CD4-positive, alpha-beta memory T cell (primary cell): ENCODE measurements around the gene SLC2A1. TPM values are rescaled to one million over a fixed set of nuclear protein-coding genes. Genes with fewer than 3 reads are reported as not detected.

Source experiments
- CTCF ChIA-PET: fragments of 350-600 bp; sonication (Branson Sonifier 250); formaldehyde crosslinking; loops from one replicate; lab custom pipeline; 2021; ENCODE audit warnings: inconsistent platforms; ENCODE audit not compliant: partially characterized antibody; lab: Charles Lee
- POLR2A ChIA-PET: fragments of 350-600 bp; sonication (Branson Sonifier 250); formaldehyde crosslinking; loops from one replicate; lab custom pipeline; 2021; ENCODE audit not compliant: partially characterized antibody; lab: Charles Lee
- DNase-seq, 5 donors: peaks; one replicate each; pipeline versions ENCODE4 v3.0.0 to v3.0.0-alpha.2; 2020 to 2022; ENCODE audit warnings: mixed read lengths in 1 of 5
- H3K27ac ChIP-seq: one replicate; pipeline ENCODE4 v1.7.0; 2013; ENCODE audit warnings: low read depth, low read length
- H3K27me3 ChIP-seq: 2 replicates; pipeline ENCODE4 v1.7.0; 2013; ENCODE audit warnings: mild to moderate bottlenecking, low read length, moderate library complexity; ENCODE audit not compliant: insufficient read depth
- H3K36me3 ChIP-seq: 2 replicates; pipeline ENCODE4 v1.7.0; 2013; ENCODE audit warnings: mild to moderate bottlenecking, low read length, moderate library complexity; ENCODE audit not compliant: insufficient read depth
- H3K4me1 ChIP-seq: 2 replicates; pipeline ENCODE4 v1.7.0; 2013; ENCODE audit warnings: mild to moderate bottlenecking, low read length, moderate library complexity; ENCODE audit not compliant: insufficient read depth
- H3K4me3 ChIP-seq, 2 donors: one replicate each; pipeline ENCODE4 v1.7.0; 2013; ENCODE audit warnings: low read length in 2 of 2, mild to moderate bottlenecking in 1 of 2
- H3K9me3 ChIP-seq, 2 donors: one replicate each; pipeline ENCODE4 v1.7.0; 2013; ENCODE audit warnings: low read length in 2 of 2, control low read depth in 1 of 2; ENCODE audit not compliant: control insufficient read depth in 1 of 2
- H3K27ac Mint-ChIP-seq, 7 donors: one replicate each; pipeline ENCODE4 v1.8.0; 2020 to 2021; ENCODE audit warnings: mixed read lengths in 7 of 7, mild to moderate bottlenecking in 6 of 7, inconsistent platforms in 3 of 7, moderate library complexity in 3 of 7
- H3K27me3 Mint-ChIP-seq, 2 donors: one replicate each; pipeline ENCODE4 v1.8.0; 2020 to 2021; ENCODE audit warnings: mixed read lengths in 2 of 2
- H3K36me3 Mint-ChIP-seq, 2 donors: one replicate each; pipeline ENCODE4 v1.8.0; 2020 to 2021; ENCODE audit warnings: mixed read lengths in 2 of 2, inconsistent platforms in 1 of 2, mild to moderate bottlenecking in 1 of 2
- H3K4me1 Mint-ChIP-seq, 4 donors: one replicate each; pipeline ENCODE4 v1.8.0; 2020 to 2021; ENCODE audit warnings: mixed read lengths in 4 of 4, mild to moderate bottlenecking in 1 of 4
- H3K4me3 Mint-ChIP-seq, 8 donors: one replicate each; pipeline ENCODE4 v1.8.0; 2020 to 2021; ENCODE audit warnings: mixed read lengths in 8 of 8, mild to moderate bottlenecking in 7 of 8, moderate library complexity in 6 of 8, inconsistent platforms in 3 of 8
- H3K9me3 Mint-ChIP-seq, 8 donors: one replicate each; pipeline ENCODE4 v1.8.0; 2020 to 2021; ENCODE audit warnings: mixed read lengths in 8 of 8, mild to moderate bottlenecking in 5 of 8, inconsistent platforms in 3 of 8, moderate library complexity in 1 of 8
- intact Hi-C: fragments of 100-400 bp; cut with micrococcal nuclease; formaldehyde crosslinking; loops from one replicate; pipeline ENCODE4 v1.15.1; 2023
- polyA plus RNA-seq, 2 donors: library from polyadenylated mRNA; unstranded; fragments of 300-500 nt; fragmentation: Illumina TruSeq; gene quantifications; one replicate each; pipeline ENCODE4 v1.2.3, GENCODE V29; 2021
- total RNA-seq, 2 experiments: library from RNA; stranded (reverse); gene quantifications; one replicate each; pipeline ENCODE4 v1.2.3, GENCODE V29; 2021

SLC2A1 gene
- total and polyA plus RNA-seq, 4 experiments from 2014 or later, result 22.7 to 58.4 (median 43.7) TPM

DNA sequence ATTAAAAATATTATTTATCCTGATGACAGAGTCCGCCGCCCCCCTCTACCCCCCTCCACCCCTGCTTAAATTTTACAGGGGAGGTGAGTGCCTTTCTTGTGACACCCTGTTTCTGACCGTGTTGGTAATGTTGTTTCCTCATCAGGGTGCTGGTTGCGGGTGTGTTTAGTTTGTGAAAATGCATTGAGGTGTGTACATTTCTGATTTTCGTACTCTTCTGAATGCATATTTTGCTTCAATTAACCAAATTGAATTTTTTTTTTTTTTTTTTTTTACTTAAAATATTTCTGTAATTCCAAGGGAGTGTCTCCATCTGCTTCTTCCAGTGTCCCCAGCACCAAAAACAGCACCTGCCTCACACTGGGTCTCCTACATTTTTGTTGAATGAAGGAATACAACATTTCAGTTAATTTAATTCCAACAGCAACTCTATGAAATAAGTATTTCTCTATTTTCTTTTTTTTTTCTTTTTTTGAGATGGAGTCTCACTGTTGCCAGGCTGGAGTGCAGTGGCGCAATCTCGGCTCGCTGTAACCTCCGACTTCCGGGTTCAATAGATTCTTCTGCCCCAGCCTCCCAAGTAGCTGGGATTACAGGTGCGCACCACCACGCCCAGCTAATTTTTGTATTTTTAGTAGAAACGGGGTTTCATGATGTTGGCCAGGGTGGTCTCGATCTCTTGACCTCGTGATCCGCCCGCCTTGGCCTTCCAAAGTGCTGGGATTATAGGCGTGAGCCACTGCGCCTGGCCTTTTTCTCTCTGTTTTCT is 5.6 kb upstream of the SLC2A1 start:
- no peak overlapping the region for H3K4me3 ChIP-seq

DNA sequence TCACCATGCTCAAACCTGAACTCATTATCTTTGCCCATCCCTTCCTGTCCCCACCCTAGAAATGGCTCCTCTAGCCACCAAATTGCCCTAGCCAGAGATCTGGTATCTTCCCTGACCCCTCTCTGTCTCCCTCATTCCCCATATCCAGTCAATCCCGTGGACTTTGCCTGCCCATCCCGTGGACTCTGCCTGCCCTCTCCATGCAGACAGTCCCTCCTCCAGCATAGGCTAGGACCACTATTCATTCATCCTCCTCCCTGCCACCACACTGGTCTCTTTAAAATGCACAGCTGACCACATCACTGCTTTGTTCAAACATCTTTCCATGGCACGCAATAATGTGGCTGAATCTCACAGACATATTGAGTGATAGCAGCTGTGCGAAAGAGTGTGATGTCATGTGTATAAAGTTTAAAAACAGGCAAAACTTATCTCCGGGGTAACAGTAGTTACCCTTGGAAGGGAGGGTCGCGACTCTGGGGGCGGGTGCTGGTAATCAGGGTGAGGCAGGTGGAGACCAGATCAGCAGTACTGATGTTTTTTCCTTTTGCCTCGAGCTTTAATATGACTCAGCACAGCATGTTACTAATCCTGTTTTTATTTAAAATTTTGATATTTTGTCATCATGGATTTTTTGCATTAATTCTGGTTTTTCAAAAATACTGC is 4.8 kb upstream of the SLC2A1 start:
- intact Hi-C loops, result no loop called here
- H3K27me3 ChIP-seq, result no peaks in the 10 kb centered on the region
- no peak for DNase-seq
- no peaks in the 10 kb centered on the region for H3K9me3 ChIP-seq
- H3K36me3 ChIP-seq, result no peaks in the 10 kb centered on the region
- peaks cover 24% of the 10 kb centered on the region for H3K4me1 ChIP-seq
- ChIA-PET CTCF (interaction anchor here (1.0 to 1.6 kb wide), 2 partner anchors 32 to 107 kb away, joined by 3 read pairs; no protein-coding TSS in a partner anchor), POLR2A (interaction anchor here (0.9 to 23.8 kb wide), 3 partner anchors 11 to 40 kb away, joined by 3 to 555 read pairs (median 102); no protein-coding TSS in a partner anchor)
- peaks cover 0 to 5% of the 10 kb centered on the region in 2 donors for H3K36me3 Mint-ChIP-seq
- H3K9me3 Mint-ChIP-seq, result peaks cover 0 to 5% (median 0%) of the 10 kb centered on the region in 8 donors
- no peak overlapping the region for H3K27ac ChIP-seq
- no peak overlapping the region for H3K27ac Mint-ChIP-seq
- H3K27me3 Mint-ChIP-seq, result no peaks in the 10 kb centered on the region
- H3K4me3 Mint-ChIP-seq, result no peak overlapping the region
- peaks cover 12 to 41% (median 22%) of the 10 kb centered on the region in 4 donors for H3K4me1 Mint-ChIP-seq
- no peak overlapping the region for H3K4me3 ChIP-seq

More for the DNA sequence above, 5.6 kb upstream of the SLC2A1 start:
- DNase-seq, result no peak
- ChIA-PET POLR2A (interaction anchor here (1.4 to 23.8 kb wide), 3 partner anchors 21 to 41 kb away, joined by 3 to 555 read pairs (median 102); no protein-coding TSS in a partner anchor), CTCF (interaction anchor here (1.6 kb wide), 1 partner anchor 33 kb away, joined by 3 read pairs; no protein-coding TSS in a partner anchor)
- H3K27ac ChIP-seq, result no peak overlapping the region
- Mint-ChIP-seq H3K4me1 (peaks cover 10 to 34% (median 18%) of the 10 kb centered on the region in 4 donors), H3K27me3 (peaks cover 0 to 1% of the 10 kb centered on the region in 2 donors), H3K36me3 (peaks cover 0 to under 1% of the 10 kb centered on the region in 2 donors), H3K4me3 (no peak overlapping the region), H3K27ac (no peak overlapping the region), H3K9me3 (no peaks in the 10 kb centered on the region)
- H3K36me3 ChIP-seq, result no peaks in the 10 kb centered on the region
- intact Hi-C loops, result no loop called here
- no peaks in the 10 kb centered on the region for H3K27me3 ChIP-seq
- H3K4me1 ChIP-seq, result peaks cover 22% of the 10 kb centered on the region
- H3K9me3 ChIP-seq, result no peaks in the 10 kb centered on the region

DNA sequence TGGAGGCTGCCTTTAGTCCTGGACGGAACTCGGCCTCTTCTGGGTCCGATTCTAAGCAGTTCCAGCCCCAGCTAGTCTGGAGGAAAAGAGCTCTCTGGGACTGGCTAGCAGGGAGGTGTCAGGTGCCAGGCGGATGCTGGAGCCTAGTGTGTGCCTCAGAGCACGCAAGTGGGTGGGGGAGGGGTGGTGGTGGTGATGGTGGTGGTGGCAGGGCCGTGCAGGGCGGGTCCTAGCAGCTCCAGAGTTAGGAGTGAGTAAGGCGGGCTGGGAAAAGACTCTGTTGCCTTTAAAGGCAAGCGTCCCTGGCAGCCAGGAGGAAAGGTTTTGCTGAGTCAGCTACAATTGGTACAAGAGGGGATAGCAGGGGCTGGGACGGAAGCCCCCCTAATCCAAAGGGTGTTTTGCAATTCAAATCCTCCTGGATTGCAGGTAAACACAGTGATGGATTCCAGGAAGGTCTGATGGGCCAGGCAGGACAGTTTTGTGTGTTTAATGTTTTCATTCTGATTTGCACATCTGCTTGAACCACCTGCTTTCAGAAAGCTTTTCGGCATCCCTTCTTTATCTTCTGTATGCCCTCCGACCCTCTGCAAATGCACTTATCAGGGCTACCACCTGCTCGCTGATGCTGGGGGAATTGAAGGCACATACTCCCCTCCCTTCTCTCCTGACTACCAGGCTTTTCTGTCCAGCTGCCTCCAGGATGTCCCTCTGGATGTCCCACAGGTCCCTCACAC is 4.1 kb upstream of the SLC2A1 start:
- intact Hi-C loops, result no loop called here
- no peak overlapping the region for H3K4me3 ChIP-seq
- DNase-seq, result no peak
- ChIA-PET CTCF (interaction anchor here (0.6 to 1.0 kb wide), 2 partner anchors 50 to 108 kb away, joined by 3 read pairs; no protein-coding TSS in a partner anchor), POLR2A (interaction anchor here (0.8 to 23.8 kb wide), 4 partner anchors 10 to 39 kb away, joined by 3 to 555 read pairs (median 52); no protein-coding TSS in a partner anchor)
- peaks cover 12 to 42% (median 22%) of the 10 kb centered on the region in 4 donors for H3K4me1 Mint-ChIP-seq
- no peaks in the 10 kb centered on the region for H3K9me3 ChIP-seq
- no peaks in the 10 kb centered on the region for H3K36me3 ChIP-seq
- H3K27ac Mint-ChIP-seq, result peak overlapping the region in 1 of 7 donors; percentile 17
- peaks cover 0 to 5% (median 0%) of the 10 kb centered on the region in 8 donors for H3K9me3 Mint-ChIP-seq
- no peaks in the 10 kb centered on the region for H3K27me3 Mint-ChIP-seq
- no peak overlapping the region for H3K27ac ChIP-seq
- peaks cover 24% of the 10 kb centered on the region for H3K4me1 ChIP-seq
- H3K4me3 Mint-ChIP-seq, result no peak overlapping the region
- peaks cover 0 to 5% of the 10 kb centered on the region in 2 donors for H3K36me3 Mint-ChIP-seq
- H3K27me3 ChIP-seq, result no peaks in the 10 kb centered on the region

DNA sequence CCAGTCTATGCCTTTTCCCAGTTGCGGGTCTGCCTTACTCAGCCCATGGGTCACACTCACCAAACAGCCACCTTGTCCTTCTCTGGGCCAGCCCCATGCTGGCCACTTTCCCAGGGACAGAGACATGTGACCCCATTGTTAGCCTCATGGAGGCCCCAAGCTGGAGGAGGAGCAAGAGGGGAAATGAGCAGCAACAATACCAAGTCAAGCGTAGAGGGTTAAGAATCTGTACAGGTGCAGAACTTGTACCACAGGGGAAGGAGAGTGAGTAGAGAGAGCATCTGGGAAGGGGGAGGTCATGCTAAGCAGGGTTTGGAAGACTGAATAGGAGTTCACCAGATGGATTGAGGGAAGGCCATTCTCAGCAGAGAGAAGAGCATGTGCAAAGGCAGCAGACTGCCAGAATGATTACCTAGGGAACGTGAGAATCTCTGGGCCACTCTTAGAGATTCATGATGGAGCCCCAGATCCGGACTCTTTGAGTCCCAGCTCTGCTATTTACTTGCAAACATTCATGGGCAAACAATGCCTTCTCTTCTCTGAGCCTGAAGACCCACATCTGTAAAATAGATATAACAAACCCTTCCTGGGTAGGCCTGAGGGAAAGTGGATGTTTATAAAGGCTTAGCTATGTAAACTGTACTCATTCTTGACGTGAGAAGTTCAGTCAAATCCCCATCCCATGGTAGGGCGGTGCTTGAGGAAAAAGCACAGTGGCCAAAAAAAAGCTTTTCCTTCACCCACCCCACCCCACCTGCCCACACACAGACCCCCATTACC is 2.8 kb upstream of the SLC2A1 start:
- peaks cover 18 to 54% (median 30%) of the 10 kb centered on the region in 4 donors for H3K4me1 Mint-ChIP-seq
- H3K27me3 Mint-ChIP-seq, result no peaks in the 10 kb centered on the region
- H3K9me3 ChIP-seq, result no peaks in the 10 kb centered on the region
- intact Hi-C loops, result no loop called here
- DNase-seq, result no peak
- no peaks in the 10 kb centered on the region for H3K27me3 ChIP-seq
- peaks cover 0 to 13% of the 10 kb centered on the region in 2 donors for H3K36me3 Mint-ChIP-seq
- no peak overlapping the region for H3K27ac ChIP-seq
- CTCF ChIA-PET, result interaction anchor here (1.0 to 2.8 kb wide), 3 partner anchors 38 to 112 kb away, joined by 3 to 13 read pairs (median 4); no protein-coding TSS in a partner anchor
- peaks cover 33% of the 10 kb centered on the region for H3K4me1 ChIP-seq
- H3K27ac Mint-ChIP-seq, result peak overlapping the region in 2 of 7 donors; percentile 59 to 93
- POLR2A ChIA-PET, result interaction anchor here (0.8 to 23.8 kb wide), 3 partner anchors 9 to 38 kb away, joined by 3 to 555 read pairs (median 102); no protein-coding TSS in a partner anchor
- H3K36me3 ChIP-seq, result no peaks in the 10 kb centered on the region
- H3K4me3 ChIP-seq, result no peak overlapping the region
- H3K9me3 Mint-ChIP-seq, result peaks cover 0 to 5% (median 0%) of the 10 kb centered on the region in 8 donors
- peak overlapping the region in 3 of 8 donors; percentile 51 to 72 (median 68) for H3K4me3 Mint-ChIP-seq

DNA sequence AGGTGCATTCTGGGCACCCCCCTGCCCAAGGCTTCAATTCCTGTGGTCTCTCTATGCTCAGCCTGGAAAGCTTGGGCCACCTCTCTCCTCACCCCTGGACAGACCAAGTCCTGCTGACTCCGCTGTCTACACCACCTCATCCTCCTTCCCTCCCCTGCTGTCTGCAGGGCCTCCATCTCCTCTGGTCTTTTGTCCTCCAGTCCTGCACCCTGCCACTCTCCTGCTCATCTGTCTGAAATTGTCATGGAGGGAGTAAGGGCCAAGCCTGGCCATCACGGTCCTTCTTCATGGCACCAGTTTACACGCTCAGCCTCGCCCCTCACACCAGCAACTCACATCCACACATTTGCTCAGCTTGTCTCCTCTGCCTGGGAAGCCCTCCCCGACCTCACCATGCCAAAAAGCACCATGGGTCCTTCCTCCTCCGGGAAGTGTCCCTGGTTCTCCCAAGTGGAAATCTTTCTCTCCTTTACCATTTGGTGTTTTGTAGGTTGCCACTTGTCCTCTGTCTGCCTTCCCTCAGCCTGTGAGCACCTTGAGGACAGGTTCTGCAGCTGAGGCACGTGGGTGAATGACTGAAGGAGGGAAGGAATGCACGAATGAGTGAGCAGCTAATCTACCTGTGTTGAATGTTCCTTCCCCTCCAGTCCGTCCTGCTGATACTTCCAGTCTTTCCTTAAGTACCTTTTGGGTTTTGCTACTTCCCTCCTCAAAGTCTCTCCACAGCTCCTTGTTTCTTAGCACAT is 2.1 kb upstream of the SLC2A1 start:
- H3K4me3 ChIP-seq, result no peak overlapping the region
- peaks cover 0 to 5% (median 0%) of the 10 kb centered on the region in 8 donors for H3K9me3 Mint-ChIP-seq
- peaks cover 39% of the 10 kb centered on the region for H3K4me1 ChIP-seq
- peak overlapping the region in 6 of 8 donors; percentile 40 to 72 (median 55) for H3K4me3 Mint-ChIP-seq
- peaks cover 0 to 13% of the 10 kb centered on the region in 2 donors for H3K36me3 Mint-ChIP-seq
- no peak overlapping the region for H3K27ac ChIP-seq
- DNase-seq, result no peak
- no peaks in the 10 kb centered on the region for H3K27me3 ChIP-seq
- ChIA-PET CTCF (interaction anchor here (1.1 to 2.8 kb wide), 3 partner anchors 25 to 46 kb away, joined by 3 to 13 read pairs (median 3); no protein-coding TSS in a partner anchor), POLR2A (interaction anchor here (1.1 to 23.8 kb wide), 3 partner anchors 19 to 48 kb away, joined by 3 to 555 read pairs (median 102); no protein-coding TSS in a partner anchor)
- H3K27me3 Mint-ChIP-seq, result no peaks in the 10 kb centered on the region
- H3K9me3 ChIP-seq, result no peaks in the 10 kb centered on the region
- intact Hi-C loops, result no loop called here
- H3K27ac Mint-ChIP-seq, result peak overlapping the region in 4 of 7 donors; percentile 48 to 93 (median 76)
- H3K36me3 ChIP-seq, result no peaks in the 10 kb centered on the region
- peaks cover 21 to 59% (median 34%) of the 10 kb centered on the region in 4 donors for H3K4me1 Mint-ChIP-seq
